Panc1 (cell line): ENCODE measurements around the gene IL6. TPM values are rescaled to one million over a fixed set of nuclear protein-coding genes. Genes with fewer than 3 reads are reported as not detected.

Experiments
- ATAC-seq: fragments of 200-7000 bp; cut with Tn5 transposase; 2 replicates; pipeline ENCODE4 v1.9.1; 2020; ENCODE audit warnings: mild to moderate bottlenecking, moderate library complexity
- BruUV-seq: library from RNA; stranded (reverse); fragments of 400-500 nt; replicated peaks from 2 replicates; lab custom pipeline; 2021; lab: Mats Ljungman, UMichigan
- CTCF ChIA-PET: fragments of 300-600 bp; sonication (Branson Sonifier 250); formaldehyde crosslinking; loops from one replicate; lab custom pipeline; 2022; ENCODE audit warnings: antibody characterized with exemption; lab: Charles Lee
- POLR2A ChIA-PET: fragments of 300-600 bp; sonication (Branson Sonifier 250); formaldehyde crosslinking; loops from one replicate; lab custom pipeline; 2022; ENCODE audit warnings: antibody characterized with exemption; lab: Charles Lee
- DNase-seq: peaks from one replicate; pipeline ENCODE4 v3.0.0-alpha.2; 2010; ENCODE audit warnings: low read depth, low spot score
- H3K27ac ChIP-seq: 2 replicates; pipeline ENCODE4 v1.5.1; 2011; ENCODE audit warnings: mild to moderate bottlenecking, low read length, inconsistent platforms
- H3K27me3 ChIP-seq: fragments of 200-500 bp; sonication (Bioruptor generic); 2 replicates; pipeline ENCODE4 v1.6.0; 2014; ENCODE audit warnings: low read length, inconsistent platforms; ENCODE audit not compliant: control insufficient read depth, insufficient read depth
- H3K36me3 ChIP-seq: fragments of 200-500 bp; sonication (Bioruptor generic); 2 replicates; pipeline ENCODE4 v1.5.1; 2014; ENCODE audit warnings: inconsistent platforms, mild to moderate bottlenecking, low read length, moderate library complexity; ENCODE audit not compliant: control insufficient read depth, insufficient read depth
- H3K4me1 ChIP-seq: 2 replicates; pipeline ENCODE4 v1.5.1; 2011; ENCODE audit warnings: inconsistent platforms, mild to moderate bottlenecking, low read length, moderate library complexity; ENCODE audit not compliant: control insufficient read depth, insufficient read depth
- H3K4me3 ChIP-seq, 2 experiments: 2 replicates each; pipeline ENCODE4 v1.5.1; 2011 to 2012; ENCODE audit warnings: low read depth in 2 of 2, low read length in 2 of 2, mild to moderate bottlenecking in 2 of 2, inconsistent platforms in 1 of 2, moderate library complexity in 1 of 2
- H3K9me3 ChIP-seq: fragments of 200-500 bp; sonication (Bioruptor generic); 2 replicates; pipeline ENCODE4 v1.5.1; 2014; ENCODE audit warnings: low read depth, mild to moderate bottlenecking, inconsistent platforms, low read length, moderate library complexity; ENCODE audit not compliant: control insufficient read depth, insufficient read depth
- POLR2AphosphoS5 ChIP-seq: IDR thresholded peaks from 2 replicates; pipeline ENCODE4 v1.6.1; 2012; ENCODE audit warnings: mild to moderate bottlenecking, low read depth, low read length, moderate library complexity
- SIN3A ChIP-seq: IDR thresholded peaks from 2 replicates; pipeline ENCODE4 v1.6.1; 2012; ENCODE audit warnings: low read depth, mild to moderate bottlenecking, low read length, moderate library complexity, borderline replicate concordance; ENCODE audit not compliant: insufficient read depth
- TCF7L2 ChIP-seq: IDR thresholded peaks from 2 replicates; pipeline ENCODE4 v1.6.1; 2011; ENCODE audit warnings: mild to moderate bottlenecking, low read depth, low read length, inconsistent platforms
- in situ Hi-C: cut with HindIII; loops from 2 replicates; pipeline ENCODE4 v1.10.0; 2016; ENCODE audit warnings: low sequenced_read_pairs, low pct_unique_long_range_greater_than_20kb
- intact Hi-C: fragments of 100-400 bp; cut with micrococcal nuclease; formaldehyde crosslinking; loops from one replicate; pipeline ENCODE4 v1.10.0; 2022; ENCODE audit not compliant: unreplicated experiment
- total RNA-seq: library from RNA; stranded (reverse); gene quantifications from one replicate; pipeline ENCODE4 v1.2.1, GENCODE V29; 2021; ENCODE audit not compliant: unreplicated experiment
- TF ChIP-seq, protein P1 (sequence below), 2 experiments: IDR thresholded peaks; 2 replicates each; pipeline ENCODE4 v1.6.1; 2011 to 2012; ENCODE audit warnings: low read depth in 2 of 2, control low read depth in 1 of 2, low read length in 1 of 2, mild to moderate bottlenecking in 1 of 2, moderate library complexity in 1 of 2; ENCODE audit not compliant: insufficient read depth in 1 of 2
- TF ChIP-seq, protein P2 (sequence below): fragments of 450-650 bp; IDR thresholded peaks from 2 replicates; pipeline ENCODE4 v1.5.1; 2017; ENCODE audit warnings: mild to moderate bottlenecking

The IL6 gene
- total RNA-seq, 1 experiment from 2014 or later = not detected

GRCh38 chr7:22733761-22734160 is 6.8 kb downstream of the IL6 start:
- no peak for ATAC-seq
- peaks cover 2% of the 10 kb centered on the region; the same call in 1 of the 2 replicates for H3K4me1 ChIP-seq
- TF ChIP-seq POLR2AphosphoS5 = no peak
- no peak for TF ChIP-seq TCF7L2
- TF ChIP-seq, protein P1, sequence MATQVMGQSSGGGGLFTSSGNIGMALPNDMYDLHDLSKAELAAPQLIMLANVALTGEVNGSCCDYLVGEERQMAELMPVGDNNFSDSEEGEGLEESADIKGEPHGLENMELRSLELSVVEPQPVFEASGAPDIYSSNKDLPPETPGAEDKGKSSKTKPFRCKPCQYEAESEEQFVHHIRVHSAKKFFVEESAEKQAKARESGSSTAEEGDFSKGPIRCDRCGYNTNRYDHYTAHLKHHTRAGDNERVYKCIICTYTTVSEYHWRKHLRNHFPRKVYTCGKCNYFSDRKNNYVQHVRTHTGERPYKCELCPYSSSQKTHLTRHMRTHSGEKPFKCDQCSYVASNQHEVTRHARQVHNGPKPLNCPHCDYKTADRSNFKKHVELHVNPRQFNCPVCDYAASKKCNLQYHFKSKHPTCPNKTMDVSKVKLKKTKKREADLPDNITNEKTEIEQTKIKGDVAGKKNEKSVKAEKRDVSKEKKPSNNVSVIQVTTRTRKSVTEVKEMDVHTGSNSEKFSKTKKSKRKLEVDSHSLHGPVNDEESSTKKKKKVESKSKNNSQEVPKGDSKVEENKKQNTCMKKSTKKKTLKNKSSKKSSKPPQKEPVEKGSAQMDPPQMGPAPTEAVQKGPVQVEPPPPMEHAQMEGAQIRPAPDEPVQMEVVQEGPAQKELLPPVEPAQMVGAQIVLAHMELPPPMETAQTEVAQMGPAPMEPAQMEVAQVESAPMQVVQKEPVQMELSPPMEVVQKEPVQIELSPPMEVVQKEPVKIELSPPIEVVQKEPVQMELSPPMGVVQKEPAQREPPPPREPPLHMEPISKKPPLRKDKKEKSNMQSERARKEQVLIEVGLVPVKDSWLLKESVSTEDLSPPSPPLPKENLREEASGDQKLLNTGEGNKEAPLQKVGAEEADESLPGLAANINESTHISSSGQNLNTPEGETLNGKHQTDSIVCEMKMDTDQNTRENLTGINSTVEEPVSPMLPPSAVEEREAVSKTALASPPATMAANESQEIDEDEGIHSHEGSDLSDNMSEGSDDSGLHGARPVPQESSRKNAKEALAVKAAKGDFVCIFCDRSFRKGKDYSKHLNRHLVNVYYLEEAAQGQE (IDR thresholded peaks at IDR 0.05; ENCODE audit: insufficient read depth in 1 of 2, low read depth in 2 of 2, low read length in 1 of 2) = no peak
- TF ChIP-seq, protein P2, sequence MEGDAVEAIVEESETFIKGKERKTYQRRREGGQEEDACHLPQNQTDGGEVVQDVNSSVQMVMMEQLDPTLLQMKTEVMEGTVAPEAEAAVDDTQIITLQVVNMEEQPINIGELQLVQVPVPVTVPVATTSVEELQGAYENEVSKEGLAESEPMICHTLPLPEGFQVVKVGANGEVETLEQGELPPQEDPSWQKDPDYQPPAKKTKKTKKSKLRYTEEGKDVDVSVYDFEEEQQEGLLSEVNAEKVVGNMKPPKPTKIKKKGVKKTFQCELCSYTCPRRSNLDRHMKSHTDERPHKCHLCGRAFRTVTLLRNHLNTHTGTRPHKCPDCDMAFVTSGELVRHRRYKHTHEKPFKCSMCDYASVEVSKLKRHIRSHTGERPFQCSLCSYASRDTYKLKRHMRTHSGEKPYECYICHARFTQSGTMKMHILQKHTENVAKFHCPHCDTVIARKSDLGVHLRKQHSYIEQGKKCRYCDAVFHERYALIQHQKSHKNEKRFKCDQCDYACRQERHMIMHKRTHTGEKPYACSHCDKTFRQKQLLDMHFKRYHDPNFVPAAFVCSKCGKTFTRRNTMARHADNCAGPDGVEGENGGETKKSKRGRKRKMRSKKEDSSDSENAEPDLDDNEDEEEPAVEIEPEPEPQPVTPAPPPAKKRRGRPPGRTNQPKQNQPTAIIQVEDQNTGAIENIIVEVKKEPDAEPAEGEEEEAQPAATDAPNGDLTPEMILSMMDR = no peak
- TF ChIP-seq SIN3A = no peak
- no peaks in the 10 kb centered on the region for H3K9me3 ChIP-seq
- H3K36me3 ChIP-seq = no peaks in the 10 kb centered on the region
- CTCF ChIA-PET = interaction anchor here (0.6 kb wide), 1 partner anchor 42 kb away, joined by 3 read pairs; no protein-coding TSS in a partner anchor
- no peak overlapping the region for H3K27ac ChIP-seq
- POLR2A ChIA-PET = no interaction called here
- H3K27me3 ChIP-seq = no peaks in the 10 kb centered on the region
- intact Hi-C loops (loop anchor here (5.0 kb wide), 1 partner anchor 324 kb away; no protein-coding TSS in a partner anchor), in situ Hi-C loops (no loop called here)
- BruUV-seq = no TSS peak
- no peak overlapping the region for H3K4me3 ChIP-seq
- no peak for DNase-seq

GRCh38 chr7:22743014-22743413 is 16.0 kb downstream of the IL6 start:
- ATAC-seq = no peak
- H3K27ac ChIP-seq = no peak overlapping the region
- H3K4me3 ChIP-seq = no peak overlapping the region
- no peaks in the 10 kb centered on the region for H3K36me3 ChIP-seq
- no peak for DNase-seq
- in situ Hi-C loops (no loop called here), intact Hi-C loops (no loop called here)
- TF ChIP-seq TCF7L2 = no peak
- no peak for TF ChIP-seq POLR2AphosphoS5
- TF ChIP-seq, protein P1 (IDR thresholded peaks at IDR 0.05; ENCODE audit: insufficient read depth in 1 of 2, low read depth in 2 of 2, low read length in 1 of 2) = no peak
- no peak for TF ChIP-seq SIN3A
- TF ChIP-seq, protein P2 = no peak
- no TSS peak for BruUV-seq
- H3K27me3 ChIP-seq = no peaks in the 10 kb centered on the region
- H3K4me1 ChIP-seq = no peaks in the 10 kb centered on the region
- no peaks in the 10 kb centered on the region for H3K9me3 ChIP-seq
- CTCF ChIA-PET = interaction anchor here (0.6 kb wide), 1 partner anchor 36 kb away, joined by 4 read pairs; no protein-coding TSS in a partner anchor
- POLR2A ChIA-PET = no interaction called here
